Sigmoid colon (tissue), 4 donors: ENCODE results near the gene HBS1L.

ENCODE experiments used
- CTCF ChIP-seq, 4 experiments: fragments of 450-650 bp in 3 of 4; fragments of 200-600 bp in 1 of 4; IDR thresholded peaks; one replicate each; pipeline ENCODE4 v1.5.1; 2016 to 2019; ENCODE audit warnings: antibody characterized with exemption in 4 of 4, mild to moderate bottlenecking in 3 of 4, moderate library complexity in 2 of 4
- EP300 ChIP-seq, 4 donors: sonication (generic); formaldehyde crosslinking; IDR thresholded peaks; one replicate each; pipeline ENCODE4 v1.6.1; 2017; ENCODE audit warnings: antibody characterized with exemption in 4 of 4
- POLR2A ChIP-seq, 2 donors: fragments of 450-650 bp; IDR thresholded peaks; one replicate each; pipeline ENCODE4 v1.6.1; 2016; ENCODE audit warnings: antibody characterized with exemption in 2 of 2, mild to moderate bottlenecking in 2 of 2, moderate library complexity in 2 of 2

DNA sequence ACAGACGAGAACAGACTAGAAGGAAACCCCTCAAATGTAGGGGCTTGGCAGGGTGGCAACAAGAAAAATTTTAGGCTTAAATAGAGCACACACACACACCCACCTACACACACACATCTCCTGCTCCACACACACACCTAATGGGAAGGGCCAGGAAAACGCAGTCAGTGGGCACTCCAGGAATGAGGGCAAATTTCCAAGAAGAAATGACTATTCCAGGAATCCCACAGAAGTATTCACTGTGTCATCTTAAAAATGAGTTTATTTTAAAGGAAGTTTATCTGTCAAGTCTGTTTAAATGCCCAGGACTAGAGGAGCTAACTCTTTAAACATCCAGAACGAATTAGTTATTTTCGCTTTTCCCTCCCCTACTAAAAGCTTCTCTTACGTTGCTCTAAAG lies 117.7 kb downstream of the HBS1L start:
- TF ChIP-seq EP300 (IDR thresholded peaks at IDR 0.05): no peak
- TF ChIP-seq CTCF (IDR thresholded peaks at IDR 0.05): no peak
- TF ChIP-seq POLR2A (IDR thresholded peaks at IDR 0.05): no peak
